ENCODE measurements around the gene NAV2. TPM values are rescaled to one million over a fixed set of nuclear protein-coding genes. Genes with fewer than 3 reads are reported as not detected.

NAV2 gene
- total RNA-seq, 1 experiment from 2014 or later: 2.1 TPM

DNA sequence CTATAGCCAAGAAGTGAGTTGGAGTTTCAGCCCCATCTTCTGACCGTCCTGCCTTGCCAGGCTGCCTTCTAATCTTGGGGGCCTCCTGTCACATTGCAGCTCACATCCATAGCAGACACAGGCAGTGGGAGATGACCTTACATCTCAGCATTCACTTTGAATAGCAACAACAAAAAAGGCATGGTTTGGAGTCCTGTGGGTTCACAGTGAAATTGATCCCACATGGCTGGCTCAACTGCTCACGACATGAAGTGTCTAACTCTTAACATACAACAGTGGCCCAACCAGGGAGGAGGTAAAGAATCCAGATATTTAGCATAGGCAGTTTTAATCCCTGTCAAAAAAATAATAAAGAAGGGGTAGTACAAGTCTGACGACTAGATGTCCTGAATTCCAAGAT is 409.5 kb downstream of the NAV2 start:
- no peaks in the 10 kb centered on the region for H3K9me3 ChIP-seq (ENCODE audit: control insufficient read depth in 1 of 2, insufficient read depth in 1 of 2, low read depth in 1 of 2, low read length in 2 of 2)
- DNase-seq (ENCODE audit: low read depth, low spot score) (no peak), ATAC-seq (no peak)
- no peak overlapping the region for H3K4me2 ChIP-seq (ENCODE audit: low read length)
- CTCF ChIA-PET: no interaction called here
- H2AFZ ChIP-seq (ENCODE audit: low read depth, low read length, poor library complexity, severe bottlenecking): no peak overlapping the region
- intact Hi-C loops (cut with micrococcal nuclease): no loop called here
- no peak overlapping the region for H3K27ac ChIP-seq (ENCODE audit: low read depth, low read length)
- no peaks in the 10 kb centered on the region for H3K79me2 ChIP-seq (ENCODE audit: insufficient read depth, low read length)
- H3K4me3 ChIP-seq (replicated peaks in 1 of 2; ENCODE audit: low read depth in 1 of 2, low read length in 2 of 2): no peak overlapping the region
- no peaks in the 10 kb centered on the region for H4K20me1 ChIP-seq (ENCODE audit: insufficient read depth)
- H3K27me3 ChIP-seq (ENCODE audit: insufficient read depth, low read length): no peaks in the 10 kb centered on the region
- peaks cover 0 to 9% of the 10 kb centered on the region in 2 experiments; a peak in 1 of 4 replicates for H3K4me1 ChIP-seq (ENCODE audit: control insufficient read depth in 1 of 2, insufficient read depth in 2 of 2, low read length in 2 of 2)
- H3K9me2 ChIP-seq (ENCODE audit: insufficient read depth): no peaks in the 10 kb centered on the region
- RAD21 ChIA-PET (ENCODE audit: low non-redundant PET in 1 of 2, low total read pairs in 2 of 2, uncharacterized antibody in 2 of 2, unreplicated experiment in 2 of 2): no interaction called here
- no TSS peak for BruUV-seq (replicated peaks)
- POLR2A ChIA-PET: no interaction called here
- no peak overlapping the region for H3K9ac ChIP-seq (ENCODE audit: low read length)
- H3K36me3 ChIP-seq (ENCODE audit: control insufficient read depth in 1 of 2, insufficient read depth in 2 of 2, low read length in 2 of 2): no peaks in the 10 kb centered on the region
- no peak for TF ChIP-seq REST (IDR thresholded peaks at IDR 0.05; ENCODE audit: low read depth)

DNA sequence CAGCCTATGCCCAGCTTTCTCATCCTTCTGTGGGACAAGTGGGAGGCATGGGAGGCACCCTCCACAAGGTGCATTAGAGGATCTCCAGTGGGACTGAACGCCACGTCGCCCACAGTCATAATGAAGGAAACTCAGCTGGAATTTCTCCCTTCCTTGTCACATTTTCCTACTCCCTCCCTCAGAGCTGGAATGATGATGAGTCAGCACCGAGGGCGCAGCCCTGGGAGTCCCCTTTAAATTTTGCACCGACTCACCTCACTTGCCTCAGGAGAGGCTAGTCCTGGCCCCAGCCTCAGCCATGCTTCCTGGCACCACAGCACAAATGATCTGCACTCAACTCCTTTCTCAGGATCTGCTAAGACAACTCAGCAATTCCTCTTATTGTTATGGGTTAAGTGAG is 413.3 kb downstream of the NAV2 start:
- no peaks in the 10 kb centered on the region for H4K20me1 ChIP-seq (ENCODE audit: insufficient read depth)
- ChIA-PET CTCF (no interaction called here), POLR2A (no interaction called here), RAD21 (ENCODE audit: low non-redundant PET in 1 of 2, low total read pairs in 2 of 2, uncharacterized antibody in 2 of 2, unreplicated experiment in 2 of 2) (no interaction called here)
- no peak overlapping the region for H3K4me3 ChIP-seq (replicated peaks in 1 of 2; ENCODE audit: low read depth in 1 of 2, low read length in 2 of 2)
- no peaks in the 10 kb centered on the region for H3K27me3 ChIP-seq (ENCODE audit: insufficient read depth, low read length)
- no peaks in the 10 kb centered on the region for H3K36me3 ChIP-seq (ENCODE audit: control insufficient read depth in 1 of 2, insufficient read depth in 2 of 2, low read length in 2 of 2)
- no peak overlapping the region for H3K9ac ChIP-seq (ENCODE audit: low read length)
- no peak overlapping the region for H3K27ac ChIP-seq (ENCODE audit: low read depth, low read length)
- TF ChIP-seq, protein P1, sequence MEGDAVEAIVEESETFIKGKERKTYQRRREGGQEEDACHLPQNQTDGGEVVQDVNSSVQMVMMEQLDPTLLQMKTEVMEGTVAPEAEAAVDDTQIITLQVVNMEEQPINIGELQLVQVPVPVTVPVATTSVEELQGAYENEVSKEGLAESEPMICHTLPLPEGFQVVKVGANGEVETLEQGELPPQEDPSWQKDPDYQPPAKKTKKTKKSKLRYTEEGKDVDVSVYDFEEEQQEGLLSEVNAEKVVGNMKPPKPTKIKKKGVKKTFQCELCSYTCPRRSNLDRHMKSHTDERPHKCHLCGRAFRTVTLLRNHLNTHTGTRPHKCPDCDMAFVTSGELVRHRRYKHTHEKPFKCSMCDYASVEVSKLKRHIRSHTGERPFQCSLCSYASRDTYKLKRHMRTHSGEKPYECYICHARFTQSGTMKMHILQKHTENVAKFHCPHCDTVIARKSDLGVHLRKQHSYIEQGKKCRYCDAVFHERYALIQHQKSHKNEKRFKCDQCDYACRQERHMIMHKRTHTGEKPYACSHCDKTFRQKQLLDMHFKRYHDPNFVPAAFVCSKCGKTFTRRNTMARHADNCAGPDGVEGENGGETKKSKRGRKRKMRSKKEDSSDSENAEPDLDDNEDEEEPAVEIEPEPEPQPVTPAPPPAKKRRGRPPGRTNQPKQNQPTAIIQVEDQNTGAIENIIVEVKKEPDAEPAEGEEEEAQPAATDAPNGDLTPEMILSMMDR (IDR thresholded peaks at IDR 0.05 in 2 of 3, conservative IDR thresholded peaks at IDR 0.05 in 1 of 3; ENCODE audit: borderline replicate concordance in 1 of 3, insufficient read depth in 1 of 3, low read depth in 2 of 3, low read length in 2 of 3): no peak
- TF ChIP-seq FOSL1 (IDR thresholded peaks at IDR 0.05; ENCODE audit: low read depth) (peak; percentile 57), JUND (IDR thresholded peaks at IDR 0.05) (peak; percentile 49)
- H3K9me2 ChIP-seq (ENCODE audit: insufficient read depth): no peaks in the 10 kb centered on the region
- no peaks in the 10 kb centered on the region for H3K9me3 ChIP-seq (ENCODE audit: control insufficient read depth in 1 of 2, insufficient read depth in 1 of 2, low read depth in 1 of 2, low read length in 2 of 2)
- peak overlapping the region; percentile 22 for H3K4me2 ChIP-seq (ENCODE audit: low read length)
- DNase-seq (ENCODE audit: low read depth, low spot score) (no peak), ATAC-seq (peak; percentile 35; the same call in 1 of the 2 replicates)
- intact Hi-C loops (cut with micrococcal nuclease): no loop called here
- no peaks in the 10 kb centered on the region for H3K79me2 ChIP-seq (ENCODE audit: insufficient read depth, low read length)
- BruUV-seq (replicated peaks): no TSS peak
- H2AFZ ChIP-seq (ENCODE audit: low read depth, low read length, poor library complexity, severe bottlenecking): no peak overlapping the region
- peaks cover 0 to 9% of the 10 kb centered on the region in 2 experiments; a peak in 1 of 4 replicates for H3K4me1 ChIP-seq (ENCODE audit: control insufficient read depth in 1 of 2, insufficient read depth in 2 of 2, low read length in 2 of 2)

Measured in HCT116 (cell line).